CD8-positive, alpha-beta memory T cell (primary cell): Measurements from ENCODE around the gene TSKU. TPM values are rescaled to one million over a fixed set of nuclear protein-coding genes. Genes with fewer than 3 reads are reported as not detected.
"Not testable (repeated sequence)": the region's sequence is repeated elsewhere in the genome, so short reads cannot be mapped to it uniquely, and the experiment has no call there.

Experiments used
- CTCF ChIA-PET: fragments of 350-600 bp; sonication (Branson Sonifier 250); formaldehyde crosslinking; loops from one replicate; lab custom pipeline; 2021; ENCODE audit warnings: antibody characterized with exemption; lab: Charles Lee
- POLR2A ChIA-PET: fragments of 350-600 bp; sonication (Branson Sonifier 250); formaldehyde crosslinking; loops from one replicate; lab custom pipeline; 2021; ENCODE audit warnings: antibody characterized with exemption; lab: Charles Lee
- DNase-seq, 5 donors: peaks; one replicate each; pipeline versions ENCODE4 v3.0.0 to v3.0.0-alpha.2; 2020 to 2022; ENCODE audit warnings: mixed read lengths in 1 of 5
- H3K27ac ChIP-seq: one replicate; pipeline ENCODE4 v1.7.0; 2013; ENCODE audit warnings: low read depth, mild to moderate bottlenecking, low read length, moderate library complexity
- H3K27me3 ChIP-seq: 2 replicates; pipeline ENCODE4 v1.7.0; 2013; ENCODE audit warnings: low read length, mild to moderate bottlenecking; ENCODE audit not compliant: insufficient read depth, poor library complexity, severe bottlenecking
- H3K36me3 ChIP-seq: 2 replicates; pipeline ENCODE4 v1.7.0; 2013; ENCODE audit warnings: mild to moderate bottlenecking, low read length, moderate library complexity; ENCODE audit not compliant: insufficient read depth
- H3K4me1 ChIP-seq: 2 replicates; pipeline ENCODE4 v1.7.0; 2013; ENCODE audit warnings: mild to moderate bottlenecking, low read length, moderate library complexity; ENCODE audit not compliant: insufficient read depth
- H3K4me3 ChIP-seq: 2 replicates; pipeline ENCODE4 v1.7.0; 2013; ENCODE audit warnings: mild to moderate bottlenecking, low read length
- H3K9me3 ChIP-seq: 2 replicates; pipeline ENCODE4 v1.7.0; 2013; ENCODE audit warnings: mild to moderate bottlenecking, low read length
- H3K27ac Mint-ChIP-seq, 8 donors: one replicate each; pipeline ENCODE4 v1.8.0; 2020 to 2021; ENCODE audit warnings: mixed read lengths in 8 of 8, mild to moderate bottlenecking in 6 of 8, inconsistent platforms in 3 of 8, moderate library complexity in 3 of 8
- H3K27me3 Mint-ChIP-seq, 2 donors: one replicate each; pipeline ENCODE4 v1.8.0; 2020 to 2021; ENCODE audit warnings: mixed read lengths in 2 of 2, mild to moderate bottlenecking in 1 of 2, moderate library complexity in 1 of 2
- H3K36me3 Mint-ChIP-seq, 3 donors: one replicate each; pipeline ENCODE4 v1.8.0; 2020 to 2021; ENCODE audit warnings: mixed read lengths in 3 of 3, inconsistent platforms in 1 of 3, mild to moderate bottlenecking in 1 of 3
- H3K4me1 Mint-ChIP-seq, 3 donors: one replicate each; pipeline ENCODE4 v1.8.0; 2020 to 2021; ENCODE audit warnings: mixed read lengths in 3 of 3, inconsistent platforms in 1 of 3, mild to moderate bottlenecking in 1 of 3
- H3K4me3 Mint-ChIP-seq, 7 donors: one replicate each; pipeline ENCODE4 v1.8.0; 2020 to 2021; ENCODE audit warnings: mixed read lengths in 7 of 7, mild to moderate bottlenecking in 6 of 7, moderate library complexity in 4 of 7, inconsistent platforms in 2 of 7
- H3K9me3 Mint-ChIP-seq, 5 donors: one replicate each; pipeline ENCODE4 v1.8.0; 2020 to 2022; ENCODE audit warnings: mixed read lengths in 5 of 5, mild to moderate bottlenecking in 3 of 5, moderate library complexity in 2 of 5, inconsistent platforms in 1 of 5
- polyA plus RNA-seq: library from polyadenylated mRNA; unstranded; fragments of 300-500 nt; fragmentation: Illumina TruSeq; gene quantifications from one replicate; pipeline ENCODE4 v1.2.3, GENCODE V29; 2021
- total RNA-seq, 2 experiments: library from RNA; stranded (reverse); gene quantifications; one replicate each; pipeline ENCODE4 v1.2.3, GENCODE V29; 2021

Gene TSKU
- total and polyA plus RNA-seq, 3 experiments from 2014 or later: 0.11 to 0.13 TPM; not detected in 1

DNA sequence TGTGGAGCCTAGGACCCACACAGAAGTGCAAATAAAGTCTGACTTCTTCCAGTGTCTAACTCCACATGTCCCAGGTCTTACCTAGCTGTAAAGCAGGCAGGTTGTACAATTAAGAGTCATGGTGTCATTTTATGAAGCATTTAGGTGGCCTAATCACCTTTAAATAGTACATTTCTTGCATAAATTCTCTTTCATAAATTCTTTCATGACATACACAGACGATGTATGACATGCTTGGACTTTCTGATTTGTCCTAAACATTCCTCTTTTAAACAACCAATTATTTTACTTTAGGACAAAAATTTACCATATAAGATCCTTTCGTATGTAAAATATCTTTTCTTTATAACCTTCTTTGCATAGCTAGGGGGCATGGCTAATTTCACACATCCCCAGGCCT is 31.3 kb downstream of the TSKU start:
- H3K27ac Mint-ChIP-seq: no peak overlapping the region
- DNase-seq: no peak
- peaks cover 2 to 4% (median 4%) of the 10 kb centered on the region in 3 donors for H3K4me1 Mint-ChIP-seq
- ChIA-PET CTCF (interaction anchor here (2.1 kb wide), 1 partner anchor 10 kb away, joined by 4 read pairs; no protein-coding TSS in a partner anchor), POLR2A (no interaction called here)
- H3K4me1 ChIP-seq: no peaks in the 10 kb centered on the region
- peaks cover 0 to 5% (median 0%) of the 10 kb centered on the region in 3 donors for H3K36me3 Mint-ChIP-seq
- H3K27me3 Mint-ChIP-seq: peaks cover 7 to 27% of the 10 kb centered on the region in 2 donors
- no peaks in the 10 kb centered on the region for H3K36me3 ChIP-seq
- no peaks in the 10 kb centered on the region for H3K27me3 ChIP-seq
- no peak overlapping the region for H3K27ac ChIP-seq
- H3K9me3 Mint-ChIP-seq: peaks cover 9 to 24% (median 20%) of the 10 kb centered on the region in 5 donors
- no peak overlapping the region for H3K4me3 ChIP-seq
- no peak overlapping the region for H3K4me3 Mint-ChIP-seq
- no peaks in the 10 kb centered on the region for H3K9me3 ChIP-seq

DNA sequence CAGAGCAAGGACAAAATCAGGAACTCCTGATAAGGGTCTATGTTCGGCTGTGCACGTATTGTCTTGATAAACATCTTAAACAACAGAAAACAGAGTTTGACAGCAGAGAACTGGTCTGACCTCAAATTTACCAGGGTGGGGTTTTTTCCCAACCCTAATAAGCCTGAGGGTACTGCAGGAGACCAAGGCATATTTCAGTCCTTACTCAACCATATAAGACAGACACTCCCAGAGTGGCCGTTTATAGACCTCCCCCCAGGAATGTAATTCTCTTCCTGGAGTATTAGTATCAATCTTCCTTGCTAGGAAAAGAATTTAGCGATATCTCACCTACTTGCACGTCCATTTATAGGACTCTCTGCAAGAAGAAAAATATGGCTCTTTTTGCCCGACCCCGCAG is 32.5 kb downstream of the TSKU start:
- H3K27ac ChIP-seq, H3K36me3 ChIP-seq, H3K4me3 ChIP-seq, CTCF ChIA-PET, H3K36me3 Mint-ChIP-seq, H3K9me3 ChIP-seq, H3K4me3 Mint-ChIP-seq, H3K4me1 ChIP-seq, H3K27me3 ChIP-seq, POLR2A ChIA-PET, H3K4me1 Mint-ChIP-seq, DNase-seq, H3K27ac Mint-ChIP-seq: not testable (repeated sequence)
- Mint-ChIP-seq H3K9me3 (peaks cover 9 to 24% (median 20%) of the 10 kb centered on the region in 5 donors), H3K27me3 (peaks cover 10 to 28% of the 10 kb centered on the region in 2 donors)

DNA sequence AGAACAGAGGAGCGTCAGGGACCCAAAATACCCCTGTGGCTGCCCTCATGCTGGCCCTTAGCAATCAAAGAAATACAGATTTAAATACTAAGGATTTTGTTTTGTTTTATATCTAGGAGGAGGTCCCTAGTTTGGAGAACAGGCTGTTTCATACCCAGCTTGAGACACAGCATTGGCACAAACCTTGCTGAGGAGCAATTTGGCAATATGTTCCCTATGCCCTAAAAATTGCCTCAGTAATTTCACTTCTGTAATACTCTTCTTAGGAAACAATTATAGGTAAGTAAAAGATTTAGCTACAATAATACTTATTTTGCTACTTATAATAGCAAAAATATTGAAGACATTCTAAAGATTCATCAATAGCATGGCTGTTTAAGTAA is 37.0 kb downstream of the TSKU start:
- peak overlapping the region; percentile 25 for H3K27ac ChIP-seq
- ChIA-PET CTCF (no interaction called here), POLR2A (no interaction called here)
- H3K4me3 ChIP-seq: no peak overlapping the region
- no peaks in the 10 kb centered on the region for H3K4me1 ChIP-seq
- H3K27me3 ChIP-seq: no peaks in the 10 kb centered on the region
- Mint-ChIP-seq H3K36me3 (peaks cover 0 to 5% (median 0%) of the 10 kb centered on the region in 3 donors), H3K9me3 (peaks cover 9 to 21% (median 19%) of the 10 kb centered on the region in 5 donors), H3K27ac (no peak overlapping the region), H3K4me3 (no peak overlapping the region), H3K27me3 (peaks cover 12 to 34% of the 10 kb centered on the region in 2 donors), H3K4me1 (peaks cover 0 to 2% (median 0%) of the 10 kb centered on the region in 3 donors)
- H3K36me3 ChIP-seq: no peaks in the 10 kb centered on the region
- no peaks in the 10 kb centered on the region for H3K9me3 ChIP-seq
- DNase-seq: no peak

DNA sequence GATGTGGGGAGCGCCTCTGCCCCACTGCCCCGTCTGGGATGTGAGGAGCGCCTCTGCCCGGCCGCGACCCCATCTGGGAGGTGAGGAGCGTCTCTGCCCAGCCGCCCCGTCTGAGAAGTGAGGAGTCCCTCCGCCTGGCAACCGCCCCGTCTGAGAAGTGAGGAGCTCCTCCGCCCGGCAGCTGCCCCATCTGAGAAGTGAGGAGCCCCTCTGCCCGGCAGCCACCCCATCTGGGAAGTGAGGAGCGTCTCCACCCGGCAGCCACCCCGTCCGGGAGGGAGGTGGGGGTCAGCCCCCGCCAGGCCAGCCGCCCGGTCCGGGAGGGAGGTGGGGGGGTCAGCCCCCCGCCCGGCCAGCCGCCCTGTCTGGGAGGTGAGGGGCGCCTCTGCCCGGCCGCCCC is 38.2 kb downstream of the TSKU start:
- not testable (repeated sequence) for H3K9me3 ChIP-seq, DNase-seq, H3K36me3 Mint-ChIP-seq

DNA sequence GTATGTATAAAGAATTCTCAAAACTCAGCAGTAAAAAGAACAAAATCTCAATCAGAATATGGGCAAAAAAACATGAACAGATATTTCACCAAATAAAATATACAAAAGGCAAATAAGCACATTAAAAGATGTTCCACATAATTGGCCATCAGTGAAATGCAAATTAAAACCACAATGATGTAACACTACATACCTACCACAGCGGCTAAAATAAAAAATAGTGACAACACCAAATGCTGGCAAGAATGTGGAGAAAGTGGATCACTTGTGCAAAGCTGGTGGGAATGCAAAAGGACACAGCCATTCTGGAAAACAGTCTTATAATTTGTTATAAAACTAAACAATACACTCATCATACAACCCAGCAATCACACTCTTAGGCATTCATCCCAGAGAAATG is 39.2 kb downstream of the TSKU start:
- Mint-ChIP-seq H3K4me1 (peaks cover 0 to 4% (median 2%) of the 10 kb centered on the region in 3 donors), H3K27ac (no peak overlapping the region), H3K4me3 (no peak overlapping the region), H3K36me3 (no peaks in the 10 kb centered on the region), H3K27me3 (peaks cover 7 to 16% of the 10 kb centered on the region in 2 donors), H3K9me3 (peaks cover 0 to 2% (median 1%) of the 10 kb centered on the region in 5 donors)
- no peaks in the 10 kb centered on the region for H3K9me3 ChIP-seq
- no peaks in the 10 kb centered on the region for H3K36me3 ChIP-seq
- H3K4me3 ChIP-seq: no peak overlapping the region
- ChIA-PET CTCF (interaction anchor here (0.6 kb wide), 1 partner anchor 1490 kb away, joined by 3 read pairs; no protein-coding TSS in a partner anchor), POLR2A (no interaction called here)
- H3K27ac ChIP-seq: peak overlapping the region; percentile 59
- H3K27me3 ChIP-seq: no peaks in the 10 kb centered on the region
- H3K4me1 ChIP-seq: no peaks in the 10 kb centered on the region
- no peak for DNase-seq

More for the DNA sequence above, 38.2 kb downstream of the TSKU start:
- H3K36me3 ChIP-seq, H3K4me1 Mint-ChIP-seq, H3K27ac ChIP-seq, H3K27ac Mint-ChIP-seq, H3K4me3 Mint-ChIP-seq, H3K4me3 ChIP-seq, H3K27me3 ChIP-seq, H3K4me1 ChIP-seq, CTCF ChIA-PET, POLR2A ChIA-PET: not testable (repeated sequence)
- Mint-ChIP-seq H3K27me3 (peaks cover 10 to 26% of the 10 kb centered on the region in 2 donors), H3K9me3 (peaks cover 2 to 11% (median 9%) of the 10 kb centered on the region in 5 donors)

DNA sequence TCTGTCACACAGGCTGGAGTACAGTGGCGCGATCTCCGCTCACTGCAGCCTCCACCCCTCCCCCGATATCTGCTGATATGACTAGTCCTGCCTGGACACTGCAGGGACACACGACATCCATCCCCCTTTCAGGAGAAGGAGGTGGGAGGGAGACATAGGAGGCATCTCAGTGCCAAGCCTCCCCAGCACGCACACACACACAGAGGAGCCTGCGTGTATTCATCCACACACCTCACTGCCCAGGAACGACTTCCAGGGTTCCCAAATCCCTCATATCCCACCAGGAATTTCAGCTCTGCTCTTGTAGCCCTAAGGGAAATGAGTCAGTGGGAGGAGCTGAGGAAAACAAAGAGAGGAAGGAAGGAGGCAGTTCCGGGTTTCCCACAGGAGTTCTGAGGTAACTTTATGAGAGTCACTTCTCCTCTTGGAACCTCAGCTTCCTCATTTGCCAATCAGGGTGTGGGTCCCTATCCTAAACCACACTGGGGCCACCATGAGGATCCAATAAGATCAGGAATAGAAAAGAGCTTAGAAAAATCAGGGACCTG is 40.4 kb downstream of the TSKU start:
- H3K4me3 ChIP-seq: no peak overlapping the region
- H3K27ac Mint-ChIP-seq: no peak overlapping the region
- H3K9me3 ChIP-seq: no peaks in the 10 kb centered on the region
- H3K4me1 Mint-ChIP-seq: peaks cover 0 to 4% (median 2%) of the 10 kb centered on the region in 3 donors
- H3K36me3 ChIP-seq: no peaks in the 10 kb centered on the region
- ChIA-PET POLR2A (no interaction called here), CTCF (interaction anchor here (1.2 kb wide), 1 partner anchor 9 kb away, joined by 4 read pairs; no protein-coding TSS in a partner anchor)
- H3K27me3 ChIP-seq: no peaks in the 10 kb centered on the region
- peaks cover 0 to 2% (median 0%) of the 10 kb centered on the region in 5 donors for H3K9me3 Mint-ChIP-seq
- no peaks in the 10 kb centered on the region for H3K4me1 ChIP-seq
- H3K27me3 Mint-ChIP-seq: peaks cover 7 to 15% of the 10 kb centered on the region in 2 donors
- DNase-seq: no peak
- H3K4me3 Mint-ChIP-seq: no peak overlapping the region
- peak overlapping the region; percentile 69 for H3K27ac ChIP-seq
- H3K36me3 Mint-ChIP-seq: no peaks in the 10 kb centered on the region

DNA sequence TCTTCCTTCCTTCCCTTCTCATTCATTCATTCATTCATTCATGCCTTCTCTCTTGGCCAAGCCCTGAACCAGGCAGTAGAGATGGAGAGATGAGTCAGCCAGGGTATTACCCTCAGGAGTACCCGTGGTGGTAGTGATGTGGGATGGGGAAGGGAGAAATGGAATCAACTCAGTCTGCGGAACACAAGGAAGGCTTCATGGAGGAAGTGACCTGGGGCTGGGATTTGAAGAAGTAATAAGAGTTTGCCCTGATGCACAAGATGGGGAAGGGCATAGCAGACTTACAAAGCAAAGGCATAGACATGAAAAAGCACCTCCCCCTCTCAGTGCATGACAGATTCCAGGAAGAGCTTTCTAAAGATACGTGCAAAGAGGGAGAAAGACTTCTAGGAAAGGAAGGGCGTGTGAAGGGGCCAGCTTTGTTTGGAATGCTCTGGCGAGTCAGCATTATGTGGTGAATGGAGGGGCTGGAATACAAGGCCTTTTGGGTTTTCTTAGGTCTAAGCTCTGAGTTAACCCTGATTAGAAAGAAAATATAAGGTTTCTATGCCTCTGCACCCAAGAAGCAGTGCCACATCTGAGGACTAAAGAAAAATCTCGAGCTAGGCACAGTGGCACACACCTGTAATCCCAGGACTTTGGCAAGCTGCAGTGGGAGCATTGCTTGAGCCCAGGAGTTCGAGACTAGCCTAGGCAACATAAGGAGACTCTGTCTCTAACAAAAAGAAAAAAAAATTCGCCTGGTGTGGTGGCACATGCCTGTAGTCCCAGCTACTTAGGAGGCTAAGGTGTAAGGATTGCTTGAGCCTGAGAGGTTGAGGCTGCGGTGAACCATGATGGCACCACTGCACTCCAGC is 41.2 kb downstream of the TSKU start:
- Mint-ChIP-seq H3K27me3 (peaks cover 6 to 11% of the 10 kb centered on the region in 2 donors), H3K27ac (no peak overlapping the region), H3K4me3 (no peak overlapping the region), H3K9me3 (peaks cover 0 to 2% (median 0%) of the 10 kb centered on the region in 5 donors), H3K36me3 (no peaks in the 10 kb centered on the region), H3K4me1 (peaks cover 0 to 4% (median 2%) of the 10 kb centered on the region in 3 donors)
- Histone ChIP-seq H3K36me3 (no peaks in the 10 kb centered on the region), H3K27ac (peak overlapping the region; percentile 70), H3K4me1 (no peaks in the 10 kb centered on the region), H3K4me3 (no peak overlapping the region), H3K27me3 (no peaks in the 10 kb centered on the region), H3K9me3 (no peaks in the 10 kb centered on the region)
- CTCF ChIA-PET: interaction anchor here (1.2 kb wide), 1 partner anchor 10 kb away, joined by 4 read pairs; no protein-coding TSS in a partner anchor
- POLR2A ChIA-PET: no interaction called here
- no peak for DNase-seq
